ENCODE measurements around the gene TIGD6. TPM values are rescaled to one million over a fixed set of nuclear protein-coding genes. Genes with fewer than 3 reads are reported as not detected.

Gene TIGD6
- total RNA-seq, 4 donors from 2014 or later, result 0.62 to 3.0 (median 2.3) TPM

GRCh38 chr5:150022158-150022531 lies 21.7 kb upstream of the TIGD6 start:
- in situ Hi-C loops (cut with MboI; ENCODE audit: low sequenced_read_pairs in 4 of 4), result no loop called here
- no peak for TF ChIP-seq CTCF (IDR thresholded peaks at IDR 0.05 in 4 of 5, conservative IDR thresholded peaks at IDR 0.05 in 1 of 5)
- TF ChIP-seq POLR2A (IDR thresholded peaks at IDR 0.05), result no peak
- Histone ChIP-seq H3K9me3 (no peaks in the 10 kb centered on the region), H3K4me3 (peak overlapping the region in 1 of 4 donors; percentile 17), H3K27me3 (no peaks in the 10 kb centered on the region), H3K27ac (peak overlapping the region; percentile 77 to 82 (median 80)), H3K36me3 (peaks cover 0 to 61% of the 10 kb centered on the region in 2 donors), H3K4me1 (peaks cover 31 to 48% of the 10 kb centered on the region in 2 donors)
- DNase-seq (no peak), ATAC-seq (peak; percentile 70 to 82)
- intact Hi-C loops (cut with DNase I; ENCODE audit: low total_unique reads), result loop anchor here (5.0 kb wide), 1 partner anchor 110 kb away; no protein-coding TSS in a partner anchor

- Histone ChIP-seq H3K27me3 (no peaks in the 10 kb centered on the region), H3K9me3 (no peaks in the 10 kb centered on the region), H3K4me3 (peak overlapping the region in 2 of 4 donors; percentile 1 to 17), H3K36me3 (peaks cover 0 to 57% of the 10 kb centered on the region in 2 donors), H3K27ac (peak overlapping the region; percentile 77 to 82 (median 80)), H3K4me1 (peaks cover 31 to 48% of the 10 kb centered on the region in 2 donors)
- DNase-seq (peak; percentile 55 to 66), ATAC-seq (peak; percentile 78 to 82)
- intact Hi-C loops (cut with DNase I; ENCODE audit: low total_unique reads) (loop anchor here (5.0 kb wide), 1 partner anchor 111 kb away; no protein-coding TSS in a partner anchor), in situ Hi-C loops (cut with MboI; ENCODE audit: low sequenced_read_pairs in 4 of 4) (no loop called here)
- TF ChIP-seq POLR2A (IDR thresholded peaks at IDR 0.05), result no peak
- no peak for TF ChIP-seq CTCF (IDR thresholded peaks at IDR 0.05 in 4 of 5, conservative IDR thresholded peaks at IDR 0.05 in 1 of 5)
Measured at GRCh38 chr5:150021491-150022157, 21.2 kb upstream of the TIGD6 start.

GRCh38 chr5:150020249-150020648 lies 19.8 kb upstream of the TIGD6 start:
- no peak overlapping the region for H3K4me3 ChIP-seq
- peak overlapping the region; percentile 77 to 82 (median 80) for H3K27ac ChIP-seq
- no peaks in the 10 kb centered on the region for H3K27me3 ChIP-seq
- TF ChIP-seq CTCF (IDR thresholded peaks at IDR 0.05 in 4 of 5, conservative IDR thresholded peaks at IDR 0.05 in 1 of 5) (no peak), POLR2A (IDR thresholded peaks at IDR 0.05) (no peak)
- DNase-seq (no peak), ATAC-seq (no peak)
- intact Hi-C loops (cut with DNase I; ENCODE audit: low total_unique reads) (loop anchor here (5.0 kb wide), 1 partner anchor 112 kb away; no protein-coding TSS in a partner anchor), in situ Hi-C loops (cut with MboI; ENCODE audit: low sequenced_read_pairs in 4 of 4) (no loop called here)
- H3K9me3 ChIP-seq, result no peaks in the 10 kb centered on the region
- peaks cover 30 to 45% of the 10 kb centered on the region in 2 donors for H3K4me1 ChIP-seq
- peaks cover 3 to 57% of the 10 kb centered on the region in 2 donors for H3K36me3 ChIP-seq

- Histone ChIP-seq H3K4me1 (peaks cover 1 to 17% of the 10 kb centered on the region in 2 donors), H3K9me3 (no peaks in the 10 kb centered on the region), H3K36me3 (peaks cover 3 to 75% of the 10 kb centered on the region in 2 donors), H3K27ac (no peak overlapping the region), H3K4me3 (no peak overlapping the region), H3K27me3 (no peaks in the 10 kb centered on the region)
- in situ Hi-C loops (cut with MboI; ENCODE audit: low sequenced_read_pairs in 4 of 4), result no loop called here
- TF ChIP-seq POLR2A (IDR thresholded peaks at IDR 0.05), result no peak
- no peak for TF ChIP-seq CTCF (IDR thresholded peaks at IDR 0.05 in 4 of 5, conservative IDR thresholded peaks at IDR 0.05 in 1 of 5)
- no peak for ATAC-seq
- intact Hi-C loops (cut with DNase I; ENCODE audit: low total_unique reads), result loop anchor here (2.0 kb wide), 1 partner anchor 15 kb away; no protein-coding TSS in a partner anchor
- DNase-seq, result no peak
Measured at GRCh38 chr5:150017226-150018005, 17.0 kb upstream of the TIGD6 start.
